Heart left ventricle (tissue), 16 donors: ENCODE results near the gene ABCC1. TPM values are rescaled to one million over a fixed set of nuclear protein-coding genes. Genes with fewer than 3 reads are reported as not detected.

Experiments
- ATAC-seq, 4 donors: fragments of 200-7000 bp; cut with Tn5 transposase; one replicate each; pipeline ENCODE4 v1.9.1; 2020 to 2022; ENCODE audit warnings: moderate library complexity in 4 of 4, mild to moderate bottlenecking in 3 of 4, moderate number of reproducible peaks in 1 of 4
- DNase-seq, 5 donors: peaks; one replicate each; pipeline ENCODE4 v3.0.0-alpha.2; 2020
- H3K27ac ChIP-seq, 12 donors: fragments of 200-600 bp; sonication (generic) in 4 of 12; one replicate each; pipeline versions ENCODE4 v1.5.0 to v1.8.0; 2016 to 2022; ENCODE audit warnings: mild to moderate bottlenecking in 2 of 12
- H3K27me3 ChIP-seq, 9 donors: fragments of 200-600 bp; sonication (generic) in 2 of 9; one replicate each; pipeline versions ENCODE4 v1.5.1 to v1.8.0; 2016 to 2022; ENCODE audit warnings: mild to moderate bottlenecking in 3 of 9
- H3K36me3 ChIP-seq, 9 donors: fragments of 200-600 bp; sonication (generic) in 2 of 9; one replicate each; pipeline versions ENCODE4 v1.5.0 to v1.8.0; 2018 to 2022; ENCODE audit warnings: mild to moderate bottlenecking in 2 of 9
- H3K4me1 ChIP-seq, 12 donors: fragments of 200-600 bp; sonication (generic) in 4 of 12; one replicate each; pipeline versions ENCODE4 v1.5.0 to v1.8.0; 2016 to 2022; ENCODE audit warnings: mild to moderate bottlenecking in 3 of 12
- H3K4me3 ChIP-seq, 12 donors: fragments of 200-600 bp; sonication (generic) in 4 of 12; one replicate each; pipeline versions ENCODE4 v1.5.0 to v1.8.0; 2017 to 2022; ENCODE audit warnings: mild to moderate bottlenecking in 9 of 12, moderate library complexity in 4 of 12
- H3K9me3 ChIP-seq, 12 donors: fragments of 200-600 bp; sonication (generic) in 4 of 12; one replicate each; pipeline versions ENCODE4 v1.5.0 to v1.8.0; 2016 to 2022; ENCODE audit warnings: mild to moderate bottlenecking in 1 of 12
- CTCF ChIP-seq, 12 donors: fragments of 200-600 bp; sonication (generic) in 4 of 12; IDR thresholded peaks; one replicate each; pipeline versions ENCODE4 v1.5.0 to v1.8.0; 2018 to 2022; ENCODE audit warnings: antibody characterized with exemption in 12 of 12, mild to moderate bottlenecking in 5 of 12
- POLR2A ChIP-seq, 2 donors: fragments of 450-650 bp; IDR thresholded peaks; one replicate each; pipeline ENCODE4 v1.6.1; 2017; ENCODE audit warnings: antibody characterized with exemption in 2 of 2, mild to moderate bottlenecking in 2 of 2, moderate library complexity in 2 of 2
- WGBS, 4 donors: extraction: QIAGEN DNeasy Blood & Tissue Kit in 2 of 4; methylation state at CpG; one replicate each; pipeline versions ENCODE4 v1.1.5 to v1.1.7; 2013 to 2018; 5-methylcytosine and 5-hydroxymethylcytosine counted together
- intact Hi-C, 10 donors: fragments of 100-400 bp; cut with DNase I; formaldehyde crosslinking; loops; one replicate each; pipeline versions ENCODE4 v1.11.1 to v1.14.2; 2022
- polyA plus RNA-seq, 2 donors: library from polyadenylated mRNA; stranded (reverse); fragments of 200-250 nt; gene quantifications; one replicate each; pipeline ENCODE4 v1.2.3, GENCODE V29; 2013
- total RNA-seq, 9 donors: library from RNA; depleted of rRNA in 2 of 9; stranded (reverse); fragments of >200 nt in 2 of 9; fragmentation: NEBNext Ultra II Directional in 3 of 9; extraction: Animal tissue kit (Norgen Biotek cat#: 25700) in 3 of 9; gene quantifications; one replicate each; pipeline versions ENCODE4 v1.1.0 to v1.2.4, GENCODE V29; 2016 to 2023
- donor health status: ischemic (EF 13 %, LVEDD 7.1; RV severe dilation, severe dysfunction).
- donor health status: healthy with polysubstance abuse.
- donor health status: DM: no; HTN: yes; CAD: no.
- donor health status: DM: no; HTN: no; CAD: no.
- donor health status: ischemic (EF 25% LVEDD 6.9; RV normal size, moderate dysfunction).
- donor health status: ischemic (EF 25% LVEDD 5.7; RV mildly dilated, moderate dysfunction).
- donor health status: healthy.
- donor health status: DM: yes; HTN: yes; CAD: no.
- donor health status: ischemic (EF 35%, LVEDD 5.7; RV mildly dilated, moderate dysfunction).
- donor health status: nonischemic (EF 11% LVEDD 7.7; RV severe dilation, severe dysfunction).
- donor health status: DM: yes; HTN: yes; CAD: no.
- donor health status: PGD.
- donor health status: ischemic (EF 29% LVEDD 5.4; RV normal size, mild dysfunction).
- donor health status: nonischemic (EF 23%, LVEDD 6.1; RV moderate dilation, normal function).

The ABCC1 gene
- total and polyA plus RNA-seq, 11 donors: 8.1 to 28.0 (median 22.4) TPM

- H3K9me3 ChIP-seq: no peaks in the 10 kb centered on the region
- H3K27ac ChIP-seq: no peak overlapping the region
- 91 to 98% (median 98%) methylated on average over 8 to 11 of the region's 11 CpGs for WGBS, 4 donors
- no peak overlapping the region for H3K4me3 ChIP-seq
- H3K4me1 ChIP-seq: no peaks in the 10 kb centered on the region
- DNase-seq (no peak), ATAC-seq (no peak)
- intact Hi-C loops: no loop called here
- no peaks in the 10 kb centered on the region for H3K27me3 ChIP-seq
- peaks cover 0 to 84% (median 64%) of the 10 kb centered on the region in 9 donors for H3K36me3 ChIP-seq
- TF ChIP-seq CTCF (IDR thresholded peaks at IDR 0.05) (no peak), POLR2A (IDR thresholded peaks at IDR 0.05) (no peak)
Observed at GRCh38 chr16:16141141-16141540, 191.7 kb downstream of the ABCC1 start.

DNA sequence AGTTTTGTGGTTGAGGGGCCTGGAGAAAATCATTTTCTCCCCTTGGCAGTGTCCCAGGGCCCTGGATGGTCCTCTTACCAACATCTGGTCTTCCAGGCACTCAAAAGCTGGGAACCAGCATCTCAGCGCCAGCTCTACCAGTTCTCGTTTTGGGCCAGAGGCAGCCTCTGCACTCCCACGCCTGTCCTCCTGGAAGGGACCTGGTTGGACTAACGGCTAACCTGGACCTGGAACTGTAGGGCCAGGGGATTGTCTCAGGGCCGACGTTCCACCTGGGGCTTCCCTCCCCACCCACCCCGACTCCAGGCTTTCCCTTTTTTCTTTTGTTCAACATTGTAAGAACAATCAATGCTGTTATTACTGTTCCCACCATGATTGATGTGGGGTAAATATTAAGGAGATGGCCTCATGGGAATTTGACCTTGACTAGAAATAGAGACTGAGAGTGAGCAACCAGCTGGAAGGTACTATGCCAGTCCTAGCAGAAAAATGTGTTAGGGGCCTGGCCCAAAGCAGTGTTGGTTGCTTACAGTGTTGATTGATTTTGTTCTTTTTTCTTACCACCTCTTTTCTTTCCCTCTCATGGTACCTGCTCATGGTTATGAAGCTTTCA, 192.5 kb downstream of the ABCC1 start:
- TF ChIP-seq POLR2A (IDR thresholded peaks at IDR 0.05) (no peak), CTCF (IDR thresholded peaks at IDR 0.05) (no peak)
- ATAC-seq (no peak), DNase-seq (no peak)
- no peaks in the 10 kb centered on the region for H3K9me3 ChIP-seq
- H3K36me3 ChIP-seq: peaks cover 0 to 81% (median 57%) of the 10 kb centered on the region in 9 donors
- peaks cover 0 to 4% (median 0%) of the 10 kb centered on the region in 12 donors for H3K4me1 ChIP-seq
- intact Hi-C loops: no loop called here
- 77 to 96% (median 94%) methylated on average over 7 of the region's 7 CpGs for WGBS, 4 donors
- H3K27me3 ChIP-seq: no peaks in the 10 kb centered on the region
- H3K4me3 ChIP-seq: no peak overlapping the region
- no peak overlapping the region for H3K27ac ChIP-seq

DNA sequence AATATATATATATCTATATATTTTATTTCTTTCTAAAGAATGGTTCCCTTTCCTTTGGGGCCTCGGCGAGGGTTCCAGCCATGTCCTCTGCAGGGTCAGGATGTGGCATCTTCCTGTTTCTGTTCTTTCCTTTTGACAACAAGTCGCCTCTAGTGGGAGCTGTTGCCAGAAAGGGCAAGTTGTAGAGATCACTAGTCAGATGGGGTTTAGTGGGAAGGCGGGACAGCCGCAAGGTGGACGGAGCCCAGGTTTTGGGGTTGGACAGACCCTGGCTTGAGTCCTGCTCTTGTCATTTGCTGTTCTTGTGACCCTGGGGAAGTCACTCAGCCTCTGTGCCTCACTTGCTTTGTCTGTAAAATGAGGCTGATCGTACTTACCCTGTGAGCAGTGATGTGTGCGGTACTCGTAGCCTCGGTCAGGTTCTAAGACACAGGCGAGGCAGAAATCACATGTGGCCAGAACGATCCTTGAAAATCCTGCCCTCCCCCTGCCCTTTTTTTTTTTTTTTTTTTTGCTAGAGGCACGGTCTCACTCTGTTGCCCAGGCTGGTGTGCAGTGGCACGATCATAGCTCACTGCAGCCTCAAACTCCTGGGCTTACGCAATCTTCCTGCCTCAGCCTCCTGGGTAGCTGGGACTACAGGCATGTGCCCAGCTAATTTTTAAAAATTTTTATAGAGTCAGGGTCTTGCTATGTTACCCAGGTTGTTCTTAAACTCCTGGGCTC, 193.8 kb downstream of the ABCC1 start:
- Histone ChIP-seq H3K9me3 (no peaks in the 10 kb centered on the region), H3K36me3 (peaks cover 0 to 68% (median 44%) of the 10 kb centered on the region in 9 donors), H3K4me1 (peaks cover 0 to 4% (median 0%) of the 10 kb centered on the region in 12 donors), H3K4me3 (no peak overlapping the region), H3K27me3 (no peaks in the 10 kb centered on the region), H3K27ac (no peak overlapping the region)
- 90 to 93% (median 90%) methylated on average over 15 of the region's 15 CpGs for WGBS, 4 donors
- DNase-seq (no peak), ATAC-seq (no peak)
- TF ChIP-seq CTCF (IDR thresholded peaks at IDR 0.05) (peak in 6 of 12 donors; percentile 8 to 25 (median 17)), POLR2A (IDR thresholded peaks at IDR 0.05) (no peak)
- intact Hi-C loops: no loop called here

- peak in 1 of 4 donors; percentile 4 for ATAC-seq
- no peak overlapping the region for H3K27ac ChIP-seq
Observed at GRCh38 chr16:16143931-16144330, 194.5 kb downstream of the ABCC1 start.

More at GRCh38 chr16:16143931-16144330, 194.5 kb downstream of the ABCC1 start:
- 86 to 95% (median 89%) methylated on average over 7 to 8 of the region's 8 CpGs for WGBS, 4 donors
- no peak overlapping the region for H3K4me3 ChIP-seq
- peaks cover 0 to 61% (median 36%) of the 10 kb centered on the region in 9 donors for H3K36me3 ChIP-seq
- no peaks in the 10 kb centered on the region for H3K9me3 ChIP-seq
- peaks cover 0 to 4% (median 0%) of the 10 kb centered on the region in 12 donors for H3K4me1 ChIP-seq
- no peak for DNase-seq
- intact Hi-C loops: no loop called here
- no peaks in the 10 kb centered on the region for H3K27me3 ChIP-seq
- TF ChIP-seq POLR2A (IDR thresholded peaks at IDR 0.05): no peak
- TF ChIP-seq CTCF (IDR thresholded peaks at IDR 0.05): no peak
